Ovary (tissue), 9 donors: ENCODE measurements around the gene CAMKMT. TPM values are rescaled to one million over a fixed set of nuclear protein-coding genes. Genes with fewer than 3 reads are reported as not detected.

Experiments used
- DNase-seq, 5 donors: peaks; one replicate each; pipeline ENCODE4 v3.0.0-alpha.2; 2019 to 2020
- H3K27ac ChIP-seq, 2 donors: fragments of 200-600 bp; one replicate each; pipeline versions ENCODE4 v1.5.1 to v1.8.0; 2019 to 2022
- H3K27me3 ChIP-seq: fragments of 200-600 bp; one replicate; pipeline ENCODE4 v1.8.0; 2022
- H3K36me3 ChIP-seq: fragments of 200-600 bp; sonication (generic); one replicate; pipeline ENCODE4 v1.5.1; 2019
- H3K4me1 ChIP-seq: one replicate; pipeline ENCODE4 v1.8.1; 2013; ENCODE audit warnings: mild to moderate bottlenecking, moderate library complexity; ENCODE audit not compliant: insufficient read depth
- H3K4me3 ChIP-seq: fragments of 200-600 bp; sonication (generic); one replicate; pipeline ENCODE4 v1.5.1; 2017
- H3K9me3 ChIP-seq, 2 donors: fragments of 200-600 bp in 1 of 2; sonication (generic) in 1 of 2; one replicate each; pipeline versions ENCODE4 v1.5.1 to v1.8.1; 2013 to 2019; ENCODE audit warnings: mild to moderate bottlenecking in 1 of 2, moderate library complexity in 1 of 2
- CTCF ChIP-seq, 3 donors: fragments of 450-650 bp in 2 of 3; fragments of 200-600 bp in 1 of 3; IDR thresholded peaks; one replicate each; pipeline versions ENCODE4 v1.5.1 to v1.8.0; 2016 to 2022; ENCODE audit warnings: antibody characterized with exemption in 3 of 3, mild to moderate bottlenecking in 1 of 3
- EP300 ChIP-seq: sonication (generic); formaldehyde crosslinking; IDR thresholded peaks from one replicate; pipeline ENCODE4 v1.6.1; 2017; ENCODE audit warnings: antibody characterized with exemption
- POLR2A ChIP-seq: fragments of 450-650 bp; IDR thresholded peaks from one replicate; pipeline ENCODE4 v1.6.1; 2017; ENCODE audit warnings: antibody characterized with exemption, mild to moderate bottlenecking, moderate library complexity
- WGBS, 3 donors: extraction: QIAGEN DNeasy Blood & Tissue Kit in 1 of 3; methylation state at CpG; one replicate each; pipeline versions ENCODE4 v1.1.5 to v1.1.7; 2013 to 2017; 5-methylcytosine and 5-hydroxymethylcytosine counted together
- intact Hi-C, 4 donors: fragments of 100-400 bp; cut with DNase I; formaldehyde crosslinking; loops; one replicate each; pipeline versions ENCODE4 v1.11.0 to v1.15.1; 2022 to 2023
- polyA plus RNA-seq, 2 donors: library from polyadenylated mRNA; stranded (reverse); fragments of 200-250 nt in 1 of 2; fragments of 350-450 nt in 1 of 2; fragmentation: Illumina TruSeq in 1 of 2; extraction: RNeasy Lipid Tissue Mini Kit (QIAGEN cat#74804) in 1 of 2; gene quantifications; one replicate each; pipeline ENCODE4 v1.2.3, GENCODE V29; 2013 to 2014
- total RNA-seq, 7 donors: library from RNA; depleted of rRNA in 2 of 7; stranded (reverse); fragments of >200 nt in 2 of 7; fragmentation: NEBNext Ultra II Directional in 3 of 7; extraction: Animal tissue kit (Norgen Biotek cat#: 25700) in 3 of 7; gene quantifications; one replicate each; pipeline versions ENCODE4 v1.1.0 to v1.2.4, GENCODE V29; 2016 to 2023
- donor health status: DM: no; HTN: no; CAD: no; lungs with moderate emphysema.
- donor health status: DM: no; HTN: no; CAD: no.
- donor health status: Bipolar disorder and iron deficiency.
- donor health status: DM: yes; HTN: yes; CAD: no.
- donor health status: DM: no; HTN: no; CAD: no.
- donor health status: DM: yes; HTN: yes; CAD: no.

CAMKMT gene
- total and polyA plus RNA-seq, 9 donors = 3.5 to 10.7 (median 8.9) TPM

GRCh38 chr2:44649381-44649780 lies 287.6 kb downstream of the CAMKMT start:
- TF ChIP-seq CTCF (IDR thresholded peaks at IDR 0.05) = no peak
- TF ChIP-seq POLR2A = no peak
- TF ChIP-seq EP300 = no peak
- Histone ChIP-seq H3K9me3 (no peaks in the 10 kb centered on the region), H3K27ac (no peak overlapping the region), H3K27me3 (no peaks in the 10 kb centered on the region), H3K4me3 (no peak overlapping the region), H3K36me3 (no peaks in the 10 kb centered on the region), H3K4me1 (no peaks in the 10 kb centered on the region)
- 40 to 50% (median 48%) methylated on average over 2 of the region's 2 CpGs for WGBS, 3 donors
- no peak for DNase-seq
- intact Hi-C loops = no loop called here

DNA sequence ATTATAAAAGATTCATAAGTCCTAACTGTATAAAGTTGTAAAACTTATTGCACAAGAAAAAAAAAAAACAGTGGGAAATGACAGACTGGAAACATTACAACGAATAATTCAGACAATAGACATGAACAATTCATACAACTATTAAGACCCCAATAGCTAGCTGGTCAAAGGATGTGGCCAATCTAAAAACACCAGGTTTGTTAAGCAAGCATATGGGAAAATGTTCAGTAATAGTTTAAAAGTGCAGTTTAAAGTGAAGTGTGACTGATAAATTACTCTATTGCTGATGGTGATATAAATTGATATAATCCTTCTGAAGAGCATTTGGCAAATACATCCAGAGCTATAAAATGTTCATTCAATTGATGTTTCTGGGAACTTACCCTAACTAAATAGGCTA lies 289.0 kb downstream of the CAMKMT start:
- DNase-seq = no peak
- Histone ChIP-seq H3K4me1 (no peaks in the 10 kb centered on the region), H3K27ac (no peak overlapping the region), H3K36me3 (no peaks in the 10 kb centered on the region), H3K9me3 (no peaks in the 10 kb centered on the region), H3K4me3 (no peak overlapping the region), H3K27me3 (no peaks in the 10 kb centered on the region)
- 85 to 93% (median 92%) methylated on average over 1 of the region's 1 CpG for WGBS, 3 donors
- intact Hi-C loops = no loop called here
- no peak for TF ChIP-seq POLR2A
- no peak for TF ChIP-seq EP300
- no peak for TF ChIP-seq CTCF (IDR thresholded peaks at IDR 0.05)

DNA sequence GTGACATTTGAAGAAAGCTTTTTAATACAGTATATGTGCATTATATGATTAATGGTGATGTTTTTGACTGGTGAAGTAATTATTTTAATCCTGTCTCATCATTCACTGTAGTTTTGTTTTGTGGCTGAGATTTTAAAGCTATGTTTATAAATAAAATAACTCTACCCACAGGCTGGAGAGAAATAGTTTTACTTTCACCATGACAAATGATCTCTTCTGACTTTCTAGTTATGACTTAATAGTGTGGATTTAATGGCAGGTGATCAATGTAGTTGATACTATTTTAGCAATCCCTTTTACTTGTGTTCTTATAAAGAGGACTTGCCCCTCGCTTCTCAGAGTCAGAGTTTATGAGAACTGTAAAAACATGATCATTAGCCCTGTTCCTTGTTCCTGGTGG lies 290.2 kb downstream of the CAMKMT start:
- TF ChIP-seq CTCF (IDR thresholded peaks at IDR 0.05) = no peak
- TF ChIP-seq EP300 = no peak
- TF ChIP-seq POLR2A = no peak
- Histone ChIP-seq H3K4me3 (no peak overlapping the region), H3K9me3 (no peaks in the 10 kb centered on the region), H3K36me3 (no peaks in the 10 kb centered on the region), H3K4me1 (no peaks in the 10 kb centered on the region), H3K27ac (no peak overlapping the region), H3K27me3 (no peaks in the 10 kb centered on the region)
- 93 to 95% (median 95%) methylated on average over 1 of the region's 1 CpG for WGBS, 3 donors
- intact Hi-C loops = no loop called here
- DNase-seq = no peak

- intact Hi-C loops = no loop called here
- Histone ChIP-seq H3K4me3 (no peak overlapping the region), H3K4me1 (no peaks in the 10 kb centered on the region), H3K36me3 (no peaks in the 10 kb centered on the region), H3K27me3 (no peaks in the 10 kb centered on the region), H3K27ac (no peak overlapping the region), H3K9me3 (no peaks in the 10 kb centered on the region)
- DNase-seq = no peak
- WGBS, 3 donors = 71 to 78% (median 72%) methylated on average over 4 of the region's 4 CpGs
- TF ChIP-seq POLR2A = no peak
- TF ChIP-seq CTCF (IDR thresholded peaks at IDR 0.05) = no peak
- TF ChIP-seq EP300 = no peak
These were observed 291.0 kb downstream of the CAMKMT start for GRCh38 chr2:44652701-44653100.

- DNase-seq = no peak
- Histone ChIP-seq H3K36me3 (no peaks in the 10 kb centered on the region), H3K4me3 (no peak overlapping the region), H3K9me3 (no peaks in the 10 kb centered on the region), H3K4me1 (no peaks in the 10 kb centered on the region), H3K27ac (no peak overlapping the region), H3K27me3 (no peaks in the 10 kb centered on the region)
- WGBS, 3 donors = 65 to 80% (median 72%) methylated on average over 5 of the region's 5 CpGs
- TF ChIP-seq POLR2A (no peak), CTCF (IDR thresholded peaks at IDR 0.05) (no peak), EP300 (no peak)
- intact Hi-C loops = no loop called here
These were observed 293.7 kb downstream of the CAMKMT start for GRCh38 chr2:44655401-44655864.
